Measurements from ENCODE around the gene SMG6. TPM values are rescaled to one million over a fixed set of nuclear protein-coding genes. Genes with fewer than 3 reads are reported as not detected.

The SMG6 gene
- total and polyA plus RNA-seq, 2 of the 13 experiments (the other 11 are each of a cell fraction or from before 2014, with no cell fraction given) = 4.6 to 14.6 TPM

DNA sequence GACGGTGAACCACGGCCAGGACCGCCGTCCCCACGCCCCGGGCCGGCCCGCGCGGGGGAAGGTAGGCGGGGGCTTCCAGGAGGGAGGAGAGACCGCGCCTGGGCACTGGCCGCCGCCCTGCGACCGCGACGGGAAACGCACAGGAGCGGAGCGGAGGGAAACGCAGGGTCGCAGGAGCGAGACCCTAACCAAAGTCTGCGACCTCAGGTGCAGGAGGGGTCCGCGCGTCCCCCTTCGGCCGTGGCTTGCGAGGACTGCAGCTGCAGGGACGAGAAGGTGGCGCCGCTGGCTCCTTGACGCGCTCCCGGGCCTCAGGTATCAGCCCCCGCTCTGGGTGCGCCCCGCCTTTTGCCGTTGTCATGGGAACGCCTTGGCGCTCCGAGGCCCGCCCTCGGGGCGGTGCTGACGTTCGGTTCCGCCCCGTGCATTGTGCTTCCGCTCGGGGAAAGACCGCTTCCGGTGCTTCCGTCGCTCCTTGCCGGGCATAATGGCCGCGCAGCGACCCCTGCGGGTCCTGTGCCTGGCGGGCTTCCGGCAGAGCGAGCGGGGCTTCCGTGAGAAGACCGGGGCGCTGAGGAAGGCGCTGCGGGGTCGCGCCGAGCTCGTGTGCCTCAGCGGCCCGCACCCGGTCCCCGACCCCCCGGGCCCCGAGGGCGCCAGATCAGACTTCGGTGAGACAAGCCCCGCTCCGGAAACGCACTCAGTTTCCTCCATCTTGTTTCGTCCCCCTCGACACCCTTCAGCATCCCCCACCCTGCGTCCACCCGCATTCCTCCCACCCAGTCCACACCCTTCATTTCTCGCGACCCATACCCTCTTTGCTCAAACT, 261.8 kb downstream of the SMG6 start, which contains the start of gene OVCA2 (continued):
- TF ChIP-seq CHCHD3 (CRISPR knock-in tag; IDR thresholded peaks at IDR 0.05) (no peak; the same call in 1 of the 2 replicates), ZNF775 (CRISPR knock-in tag; IDR thresholded peaks at IDR 0.05; ENCODE audit: borderline replicate concordance) (no peak), KLF9 (CRISPR knock-in tag; IDR thresholded peaks at IDR 0.05; ENCODE audit: low read depth) (no peak), SATB2 (CRISPR knock-in tag; IDR thresholded peaks at IDR 0.05) (no peak), ZNF768 (CRISPR knock-in tag; IDR thresholded peaks at IDR 0.05) (peak; percentile 76), NRL (CRISPR knock-in tag; IDR thresholded peaks at IDR 0.05; ENCODE audit: borderline replicate concordance) (no peak), JARID2 (CRISPR knock-in tag; IDR thresholded peaks at IDR 0.05; ENCODE audit: insufficient replicate concordance) (no peak), CBFB (CRISPR knock-in tag; IDR thresholded peaks at IDR 0.05) (peak; percentile 70; the same call in 1 of the 2 replicates), TBP (CRISPR knock-in tag; IDR thresholded peaks at IDR 0.05) (no peak), CENPT (CRISPR knock-in tag; IDR thresholded peaks at IDR 0.05; ENCODE audit: low read depth) (no peak), STAG1 (CRISPR knock-in tag; IDR thresholded peaks at IDR 0.05) (peak; percentile 85), NR2F6 (IDR thresholded peaks at IDR 0.05) (no peak), NR2F6 (CRISPR knock-in tag; IDR thresholded peaks at IDR 0.05) (no peak; the same call in 1 of the 2 replicates), ZNF563 (CRISPR knock-in tag; IDR thresholded peaks at IDR 0.05) (peak; percentile 17; the same call in 1 of the 2 replicates), MEIS2 (CRISPR knock-in tag; IDR thresholded peaks at IDR 0.05) (peak; percentile 52), SRY (CRISPR knock-in tag; IDR thresholded peaks at IDR 0.05) (0 out of 2 replicates have a peak, but pooled peaks have one; percentile 73), NKX3-1 (CRISPR knock-in tag; IDR thresholded peaks at IDR 0.05) (0 out of 2 replicates have a peak, but pooled peaks have one; percentile 26), ZNF780A (CRISPR knock-in tag; IDR thresholded peaks at IDR 0.05) (0 out of 2 replicates have a peak, but pooled peaks have one; percentile 70), CEBPB (IDR thresholded peaks at IDR 0.05; ENCODE audit: borderline replicate concordance, low read depth, low read length) (no peak)
- TF ChIP-seq, protein P1, sequence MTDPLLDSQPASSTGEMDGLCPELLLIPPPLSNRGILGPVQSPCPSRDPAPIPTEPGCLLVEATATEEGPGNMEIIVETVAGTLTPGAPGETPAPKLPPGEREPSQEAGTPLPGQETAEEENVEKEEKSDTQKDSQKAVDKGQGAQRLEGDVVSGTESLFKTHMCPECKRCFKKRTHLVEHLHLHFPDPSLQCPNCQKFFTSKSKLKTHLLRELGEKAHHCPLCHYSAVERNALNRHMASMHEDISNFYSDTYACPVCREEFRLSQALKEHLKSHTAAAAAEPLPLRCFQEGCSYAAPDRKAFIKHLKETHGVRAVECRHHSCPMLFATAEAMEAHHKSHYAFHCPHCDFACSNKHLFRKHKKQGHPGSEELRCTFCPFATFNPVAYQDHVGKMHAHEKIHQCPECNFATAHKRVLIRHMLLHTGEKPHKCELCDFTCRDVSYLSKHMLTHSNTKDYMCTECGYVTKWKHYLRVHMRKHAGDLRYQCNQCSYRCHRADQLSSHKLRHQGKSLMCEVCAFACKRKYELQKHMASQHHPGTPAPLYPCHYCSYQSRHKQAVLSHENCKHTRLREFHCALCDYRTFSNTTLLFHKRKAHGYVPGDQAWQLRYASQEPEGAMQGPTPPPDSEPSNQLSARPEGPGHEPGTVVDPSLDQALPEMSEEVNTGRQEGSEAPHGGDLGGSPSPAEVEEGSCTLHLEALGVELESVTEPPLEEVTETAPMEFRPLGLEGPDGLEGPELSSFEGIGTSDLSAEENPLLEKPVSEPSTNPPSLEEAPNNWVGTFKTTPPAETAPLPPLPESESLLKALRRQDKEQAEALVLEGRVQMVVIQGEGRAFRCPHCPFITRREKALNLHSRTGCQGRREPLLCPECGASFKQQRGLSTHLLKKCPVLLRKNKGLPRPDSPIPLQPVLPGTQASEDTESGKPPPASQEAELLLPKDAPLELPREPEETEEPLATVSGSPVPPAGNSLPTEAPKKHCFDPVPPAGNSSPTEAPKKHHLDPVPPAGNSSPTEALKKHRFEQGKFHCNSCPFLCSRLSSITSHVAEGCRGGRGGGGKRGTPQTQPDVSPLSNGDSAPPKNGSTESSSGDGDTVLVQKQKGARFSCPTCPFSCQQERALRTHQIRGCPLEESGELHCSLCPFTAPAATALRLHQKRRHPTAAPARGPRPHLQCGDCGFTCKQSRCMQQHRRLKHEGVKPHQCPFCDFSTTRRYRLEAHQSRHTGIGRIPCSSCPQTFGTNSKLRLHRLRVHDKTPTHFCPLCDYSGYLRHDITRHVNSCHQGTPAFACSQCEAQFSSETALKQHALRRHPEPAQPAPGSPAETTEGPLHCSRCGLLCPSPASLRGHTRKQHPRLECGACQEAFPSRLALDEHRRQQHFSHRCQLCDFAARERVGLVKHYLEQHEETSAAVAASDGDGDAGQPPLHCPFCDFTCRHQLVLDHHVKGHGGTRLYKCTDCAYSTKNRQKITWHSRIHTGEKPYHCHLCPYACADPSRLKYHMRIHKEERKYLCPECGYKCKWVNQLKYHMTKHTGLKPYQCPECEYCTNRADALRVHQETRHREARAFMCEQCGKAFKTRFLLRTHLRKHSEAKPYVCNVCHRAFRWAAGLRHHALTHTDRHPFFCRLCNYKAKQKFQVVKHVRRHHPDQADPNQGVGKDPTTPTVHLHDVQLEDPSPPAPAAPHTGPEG (CRISPR knock-in tag; IDR thresholded peaks at IDR 0.05) = no peak
- TF ChIP-seq, protein P2, sequence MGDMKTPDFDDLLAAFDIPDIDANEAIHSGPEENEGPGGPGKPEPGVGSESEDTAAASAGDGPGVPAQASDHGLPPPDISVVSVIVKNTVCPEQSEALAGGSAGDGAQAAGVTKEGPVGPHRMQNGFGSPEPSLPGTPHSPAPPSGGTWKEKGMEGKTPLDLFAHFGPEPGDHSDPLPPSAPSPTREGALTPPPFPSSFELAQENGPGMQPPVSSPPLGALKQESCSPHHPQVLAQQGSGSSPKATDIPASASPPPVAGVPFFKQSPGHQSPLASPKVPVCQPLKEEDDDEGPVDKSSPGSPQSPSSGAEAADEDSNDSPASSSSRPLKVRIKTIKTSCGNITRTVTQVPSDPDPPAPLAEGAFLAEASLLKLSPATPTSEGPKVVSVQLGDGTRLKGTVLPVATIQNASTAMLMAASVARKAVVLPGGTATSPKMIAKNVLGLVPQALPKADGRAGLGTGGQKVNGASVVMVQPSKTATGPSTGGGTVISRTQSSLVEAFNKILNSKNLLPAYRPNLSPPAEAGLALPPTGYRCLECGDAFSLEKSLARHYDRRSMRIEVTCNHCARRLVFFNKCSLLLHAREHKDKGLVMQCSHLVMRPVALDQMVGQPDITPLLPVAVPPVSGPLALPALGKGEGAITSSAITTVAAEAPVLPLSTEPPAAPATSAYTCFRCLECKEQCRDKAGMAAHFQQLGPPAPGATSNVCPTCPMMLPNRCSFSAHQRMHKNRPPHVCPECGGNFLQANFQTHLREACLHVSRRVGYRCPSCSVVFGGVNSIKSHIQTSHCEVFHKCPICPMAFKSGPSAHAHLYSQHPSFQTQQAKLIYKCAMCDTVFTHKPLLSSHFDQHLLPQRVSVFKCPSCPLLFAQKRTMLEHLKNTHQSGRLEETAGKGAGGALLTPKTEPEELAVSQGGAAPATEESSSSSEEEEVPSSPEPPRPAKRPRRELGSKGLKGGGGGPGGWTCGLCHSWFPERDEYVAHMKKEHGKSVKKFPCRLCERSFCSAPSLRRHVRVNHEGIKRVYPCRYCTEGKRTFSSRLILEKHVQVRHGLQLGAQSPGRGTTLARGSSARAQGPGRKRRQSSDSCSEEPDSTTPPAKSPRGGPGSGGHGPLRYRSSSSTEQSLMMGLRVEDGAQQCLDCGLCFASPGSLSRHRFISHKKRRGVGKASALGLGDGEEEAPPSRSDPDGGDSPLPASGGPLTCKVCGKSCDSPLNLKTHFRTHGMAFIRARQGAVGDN (CRISPR knock-in tag; IDR thresholded peaks at IDR 0.05) = peak; percentile 84

Data from HepG2 (cell line).